ENCODE data around the gene CHAF1A. TPM values are rescaled to one million over a fixed set of nuclear protein-coding genes. Genes with fewer than 3 reads are reported as not detected.

CHAF1A gene
- total RNA-seq, 1 donor from 2014 or later, result 103 TPM

DNA sequence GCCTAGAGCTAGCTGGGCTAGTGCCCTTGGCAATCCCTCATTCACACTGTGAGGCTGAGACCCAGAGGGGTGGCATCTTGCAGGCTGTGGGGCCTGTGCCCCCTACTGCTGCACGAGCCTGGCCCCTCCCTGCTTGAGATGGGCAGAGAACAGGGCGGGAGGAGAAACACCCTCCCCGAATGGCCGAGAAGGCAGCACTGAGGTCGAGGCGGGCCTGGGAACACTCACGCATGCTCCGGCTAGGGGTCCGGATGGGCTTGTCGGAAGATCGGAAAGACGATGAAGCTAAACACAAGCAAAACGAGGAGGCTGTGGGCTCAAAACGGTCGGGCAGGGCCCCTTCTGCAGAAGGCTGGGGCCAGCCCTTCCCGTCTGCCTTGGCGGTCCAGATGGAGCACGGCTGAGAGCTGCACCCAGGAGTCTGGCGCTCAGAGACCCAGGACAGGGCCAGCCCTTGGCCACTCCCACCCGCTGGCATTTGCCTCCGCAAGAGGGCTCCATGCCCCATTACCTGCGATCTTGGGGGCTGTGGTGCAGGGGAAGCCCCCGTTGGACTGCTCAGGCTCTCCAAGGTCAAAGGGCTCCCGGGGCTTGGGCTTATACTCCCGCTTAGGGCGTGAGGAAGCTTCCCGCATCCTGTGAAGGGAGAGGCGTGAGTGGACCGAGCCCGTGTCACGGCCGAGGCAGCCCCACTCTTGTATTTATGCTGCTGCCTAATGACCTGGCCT, 40.2 kb upstream of the CHAF1A start:
- Mint-ChIP-seq H3K4me1 (no peaks in the 10 kb centered on the region), H3K4me3 (no peak overlapping the region), H3K27ac (no peak overlapping the region), H3K27me3 (no peaks in the 10 kb centered on the region), H3K36me3 (ENCODE audit: low read depth) (peaks cover 25% of the 10 kb centered on the region), H3K9me3 (no peaks in the 10 kb centered on the region)
- no peak for DNase-seq
- intact Hi-C loops (cut with micrococcal nuclease), result no loop called here

DNA sequence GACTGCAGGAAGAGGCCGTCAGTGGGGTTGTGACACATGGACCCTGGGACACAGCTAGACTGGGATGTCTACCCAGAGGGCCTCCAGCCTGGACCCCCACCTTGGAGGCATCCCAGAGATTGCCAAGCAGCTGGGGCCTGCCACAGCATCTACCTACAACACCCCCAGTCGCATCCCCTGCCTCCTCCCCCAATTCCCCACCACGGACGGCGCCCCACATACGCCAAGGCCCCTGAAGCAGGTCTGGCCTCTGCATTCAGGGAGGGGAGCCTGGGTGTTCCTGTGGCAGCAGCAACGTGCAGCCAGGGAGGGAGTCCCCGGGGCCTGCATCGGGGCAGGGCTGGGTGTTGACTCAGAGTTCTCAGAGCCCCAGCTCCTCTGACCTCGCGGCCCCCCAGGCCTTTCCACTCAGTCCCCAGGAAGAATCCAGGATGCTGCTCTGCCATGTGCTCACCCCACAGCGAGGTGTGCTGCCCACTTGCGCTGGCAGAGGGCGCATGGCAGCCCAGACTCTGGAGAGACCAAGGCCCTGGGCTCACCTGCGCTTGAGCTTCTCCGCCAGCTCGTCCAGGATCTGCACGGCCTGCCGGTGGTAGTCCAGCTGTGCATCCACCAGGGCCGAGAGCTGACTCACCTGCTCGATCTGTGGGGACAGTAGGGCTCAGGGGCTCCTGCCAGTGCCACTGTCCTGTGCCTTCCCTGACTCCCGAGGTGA, 39.5 kb upstream of the CHAF1A start:
- no peaks in the 10 kb centered on the region for H3K9me3 Mint-ChIP-seq
- no peak for DNase-seq
- H3K27ac Mint-ChIP-seq, result no peak overlapping the region
- H3K27me3 Mint-ChIP-seq, result no peaks in the 10 kb centered on the region
- no peak overlapping the region for H3K4me3 Mint-ChIP-seq
- peaks cover 5% of the 10 kb centered on the region for H3K4me1 Mint-ChIP-seq
- intact Hi-C loops (cut with micrococcal nuclease), result no loop called here
- peaks cover 25% of the 10 kb centered on the region for H3K36me3 Mint-ChIP-seq (ENCODE audit: low read depth)

DNA sequence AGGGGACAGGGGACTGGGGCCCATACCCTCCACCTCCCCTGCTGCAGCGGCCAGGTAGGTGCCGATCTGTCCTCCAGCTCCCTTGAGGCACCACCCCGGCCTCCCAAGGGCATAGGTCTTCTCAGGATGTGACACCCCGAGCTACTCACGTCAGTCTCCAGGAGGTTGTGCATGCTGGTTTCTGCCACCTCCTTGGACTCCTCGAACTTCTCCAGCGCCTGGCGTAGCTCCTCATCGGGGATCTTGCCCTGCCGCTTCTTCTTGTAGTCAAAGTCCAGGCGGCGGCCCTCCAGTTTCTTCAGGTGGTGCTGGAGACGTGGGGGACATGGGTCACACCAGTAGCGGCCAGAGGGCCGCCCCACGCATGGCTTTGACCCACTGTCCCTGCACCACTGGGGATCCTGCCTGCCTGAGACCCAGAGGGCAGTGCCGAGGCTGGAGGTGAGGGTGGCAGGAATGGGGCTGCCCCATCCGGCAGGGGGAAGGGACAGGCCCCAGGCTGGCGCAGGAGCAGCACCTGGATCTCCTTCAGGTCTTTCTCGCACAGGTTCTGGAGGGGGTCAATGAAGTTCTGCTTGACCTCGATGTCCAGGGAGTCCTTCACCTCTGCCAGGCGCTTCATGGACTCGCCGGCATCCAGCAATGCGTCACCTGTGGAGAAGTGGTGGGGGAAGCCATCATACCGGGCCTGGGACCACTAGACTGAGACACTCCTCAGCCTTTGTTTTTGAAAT, 38.7 kb upstream of the CHAF1A start:
- peaks cover 28% of the 10 kb centered on the region for H3K36me3 Mint-ChIP-seq (ENCODE audit: low read depth)
- H3K4me3 Mint-ChIP-seq, result no peak overlapping the region
- H3K27ac Mint-ChIP-seq, result no peak overlapping the region
- H3K27me3 Mint-ChIP-seq, result no peaks in the 10 kb centered on the region
- H3K4me1 Mint-ChIP-seq, result peaks cover 10% of the 10 kb centered on the region
- no peak for DNase-seq
- intact Hi-C loops (cut with micrococcal nuclease), result no loop called here
- no peaks in the 10 kb centered on the region for H3K9me3 Mint-ChIP-seq

DNA sequence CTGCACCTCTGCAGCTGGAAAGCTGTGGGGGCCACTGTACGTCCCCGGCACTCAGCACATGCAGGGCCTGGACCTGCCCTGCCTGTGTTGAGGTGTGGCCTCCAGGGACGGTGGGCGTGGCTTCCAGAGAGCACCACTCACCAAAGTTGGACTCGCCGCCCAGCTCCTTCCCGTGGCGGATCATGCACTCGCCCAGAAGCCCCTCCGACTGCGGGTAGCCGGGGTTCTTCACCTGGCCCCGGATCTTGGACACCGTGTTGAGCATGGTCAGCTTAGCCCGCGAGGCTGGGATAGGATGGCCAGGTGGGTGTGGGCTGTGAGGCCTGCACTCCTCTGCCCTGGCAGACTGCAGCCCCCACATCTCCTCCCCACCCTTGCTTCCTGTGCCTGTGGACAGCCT, 37.1 kb upstream of the CHAF1A start:
- no peak overlapping the region for H3K4me3 Mint-ChIP-seq
- no peaks in the 10 kb centered on the region for H3K9me3 Mint-ChIP-seq
- no peaks in the 10 kb centered on the region for H3K27me3 Mint-ChIP-seq
- no peak overlapping the region for H3K27ac Mint-ChIP-seq
- H3K4me1 Mint-ChIP-seq, result peaks cover 20% of the 10 kb centered on the region
- peaks cover 23% of the 10 kb centered on the region for H3K36me3 Mint-ChIP-seq (ENCODE audit: low read depth)
- intact Hi-C loops (cut with micrococcal nuclease), result no loop called here
- DNase-seq, result no peak

DNA sequence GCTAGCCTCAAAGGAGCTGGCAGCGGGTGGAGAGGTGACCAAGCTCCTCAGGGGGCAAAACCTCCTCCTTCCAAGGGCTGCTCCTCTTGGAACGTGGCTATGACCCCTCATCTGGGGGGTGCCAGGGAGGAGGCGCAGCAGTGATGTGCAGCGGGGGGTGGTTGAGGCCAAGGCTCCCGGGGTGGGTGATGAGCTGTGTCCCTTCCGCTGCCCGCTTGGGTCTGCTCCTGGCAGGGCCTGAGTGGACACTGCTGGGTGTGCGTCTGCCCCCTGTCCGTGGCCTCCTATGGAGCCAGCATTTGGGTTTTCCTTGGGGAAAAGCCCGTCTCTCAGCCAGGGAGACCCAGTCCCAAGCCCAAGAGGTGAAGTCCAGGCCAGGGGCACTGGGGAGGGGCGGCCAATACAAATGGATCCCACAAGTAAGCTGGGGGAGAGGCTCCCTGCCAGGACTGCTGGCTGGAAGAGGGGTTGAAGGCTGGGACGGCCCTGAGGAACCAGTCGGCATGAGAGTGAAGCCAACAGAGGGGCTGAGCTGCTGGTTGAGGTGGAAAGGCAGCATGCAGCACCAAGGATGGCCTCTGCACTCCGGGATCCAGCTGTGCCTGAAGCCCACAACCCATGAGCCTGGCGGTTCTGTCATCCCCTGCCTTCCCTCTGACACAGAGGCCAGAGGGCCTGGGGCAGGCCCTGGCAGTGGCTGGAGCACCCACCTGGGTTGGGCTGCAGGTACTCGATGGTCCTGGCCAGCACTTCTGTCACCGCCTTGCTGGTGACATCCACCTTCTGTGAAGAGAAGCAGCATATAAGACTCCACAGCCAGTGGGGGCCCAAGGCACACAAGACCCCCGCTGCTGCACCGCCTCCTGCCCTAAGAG, 36.4 kb upstream of the CHAF1A start:
- DNase-seq, result no peak
- Mint-ChIP-seq H3K9me3 (no peaks in the 10 kb centered on the region), H3K27ac (no peak overlapping the region), H3K27me3 (no peaks in the 10 kb centered on the region), H3K4me1 (peaks cover 27% of the 10 kb centered on the region), H3K4me3 (no peak overlapping the region), H3K36me3 (ENCODE audit: low read depth) (peaks cover 23% of the 10 kb centered on the region)
- intact Hi-C loops (cut with micrococcal nuclease), result no loop called here

DNA sequence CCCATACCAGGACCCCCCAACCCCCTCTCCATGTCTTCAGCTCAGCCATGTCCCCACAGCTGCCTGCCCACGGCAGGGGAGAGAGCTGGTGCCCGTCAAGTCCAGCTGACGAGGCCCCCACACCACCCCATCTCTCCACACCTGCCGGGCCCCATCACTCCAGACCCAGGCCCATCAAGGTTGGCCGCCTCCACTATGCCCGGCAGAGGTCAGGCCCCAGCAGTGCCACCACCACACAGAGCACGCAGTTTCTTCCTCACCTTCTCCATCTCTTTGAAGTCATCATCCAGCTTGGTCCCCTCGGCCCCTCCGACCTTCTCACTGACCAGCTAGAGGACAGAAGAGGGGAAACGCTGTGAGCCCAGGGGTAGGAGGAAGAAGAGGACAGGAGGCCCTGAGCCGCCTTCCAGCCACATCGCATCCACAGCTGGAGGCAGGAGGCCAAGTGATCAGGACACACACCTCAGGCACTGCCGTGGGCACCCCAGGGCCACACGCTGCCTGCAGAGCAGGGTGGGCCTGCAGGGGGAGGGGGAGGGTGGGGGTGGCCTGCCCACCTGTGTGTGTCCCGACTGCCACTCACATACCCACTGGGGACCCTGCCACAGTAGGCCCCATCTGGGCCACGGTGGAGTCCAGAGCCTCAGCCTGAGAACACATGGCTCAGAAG, 35.6 kb upstream of the CHAF1A start:
- H3K4me3 Mint-ChIP-seq, result no peak overlapping the region
- no peaks in the 10 kb centered on the region for H3K27me3 Mint-ChIP-seq
- H3K9me3 Mint-ChIP-seq, result no peaks in the 10 kb centered on the region
- no peak for DNase-seq
- H3K27ac Mint-ChIP-seq, result peak overlapping the region; percentile 32
- intact Hi-C loops (cut with micrococcal nuclease), result no loop called here
- peaks cover 23% of the 10 kb centered on the region for H3K36me3 Mint-ChIP-seq (ENCODE audit: low read depth)
- H3K4me1 Mint-ChIP-seq, result peaks cover 27% of the 10 kb centered on the region

DNA sequence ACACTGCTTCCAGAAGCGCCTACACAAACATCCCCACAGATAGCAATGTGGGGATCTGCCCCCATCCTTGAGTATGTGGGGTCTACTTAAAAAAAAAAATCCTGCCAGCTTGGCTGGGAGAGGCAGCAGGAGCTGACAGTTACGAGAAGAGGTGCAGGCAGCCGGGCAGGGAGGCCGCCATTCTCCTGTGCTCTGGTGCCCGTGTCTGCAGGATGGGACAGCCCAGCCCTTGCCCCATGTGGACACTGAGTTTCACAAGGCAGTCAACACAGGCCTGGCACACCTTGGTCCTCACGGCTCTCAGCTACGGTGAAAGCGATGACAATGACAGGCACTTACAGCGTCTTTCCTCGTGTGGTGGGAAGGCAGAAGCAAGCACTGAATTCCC, 35.1 kb upstream of the CHAF1A start:
- intact Hi-C loops (cut with micrococcal nuclease), result no loop called here
- Mint-ChIP-seq H3K27ac (peak overlapping the region; percentile 35), H3K4me1 (peaks cover 27% of the 10 kb centered on the region)

DNA sequence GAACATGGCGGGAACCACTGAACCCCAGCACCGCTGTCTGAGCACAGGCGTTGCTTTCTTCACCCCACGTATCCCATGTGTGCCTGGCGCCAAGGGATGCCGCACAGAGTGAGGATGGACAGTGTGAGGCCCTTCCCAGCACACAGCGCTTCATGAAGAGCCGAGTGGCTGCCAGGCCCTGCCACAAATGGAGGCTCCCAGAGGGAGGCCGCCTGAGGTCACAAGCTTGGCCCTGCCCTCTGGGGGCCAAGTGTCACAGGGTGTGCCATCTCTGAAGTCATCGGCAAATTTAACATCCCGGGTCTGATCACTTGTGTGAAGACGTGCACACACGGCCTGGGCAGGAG, 34.7 kb upstream of the CHAF1A start:
- H3K27me3 Mint-ChIP-seq, result no peaks in the 10 kb centered on the region
- DNase-seq, result no peak
- peak overlapping the region; percentile 35 for H3K27ac Mint-ChIP-seq
- intact Hi-C loops (cut with micrococcal nuclease), result no loop called here
- H3K4me1 Mint-ChIP-seq, result peaks cover 29% of the 10 kb centered on the region
- peak overlapping the region; percentile 26 for H3K4me3 Mint-ChIP-seq
- H3K36me3 Mint-ChIP-seq (ENCODE audit: low read depth), result peaks cover 17% of the 10 kb centered on the region
- H3K9me3 Mint-ChIP-seq, result no peaks in the 10 kb centered on the region

More for the DNA sequence above, 35.1 kb upstream of the CHAF1A start:
- H3K27me3 Mint-ChIP-seq, result no peaks in the 10 kb centered on the region
- DNase-seq, result no peak
- peaks cover 20% of the 10 kb centered on the region for H3K36me3 Mint-ChIP-seq (ENCODE audit: low read depth)
- H3K4me3 Mint-ChIP-seq, result no peak overlapping the region
- H3K9me3 Mint-ChIP-seq, result no peaks in the 10 kb centered on the region

DNA sequence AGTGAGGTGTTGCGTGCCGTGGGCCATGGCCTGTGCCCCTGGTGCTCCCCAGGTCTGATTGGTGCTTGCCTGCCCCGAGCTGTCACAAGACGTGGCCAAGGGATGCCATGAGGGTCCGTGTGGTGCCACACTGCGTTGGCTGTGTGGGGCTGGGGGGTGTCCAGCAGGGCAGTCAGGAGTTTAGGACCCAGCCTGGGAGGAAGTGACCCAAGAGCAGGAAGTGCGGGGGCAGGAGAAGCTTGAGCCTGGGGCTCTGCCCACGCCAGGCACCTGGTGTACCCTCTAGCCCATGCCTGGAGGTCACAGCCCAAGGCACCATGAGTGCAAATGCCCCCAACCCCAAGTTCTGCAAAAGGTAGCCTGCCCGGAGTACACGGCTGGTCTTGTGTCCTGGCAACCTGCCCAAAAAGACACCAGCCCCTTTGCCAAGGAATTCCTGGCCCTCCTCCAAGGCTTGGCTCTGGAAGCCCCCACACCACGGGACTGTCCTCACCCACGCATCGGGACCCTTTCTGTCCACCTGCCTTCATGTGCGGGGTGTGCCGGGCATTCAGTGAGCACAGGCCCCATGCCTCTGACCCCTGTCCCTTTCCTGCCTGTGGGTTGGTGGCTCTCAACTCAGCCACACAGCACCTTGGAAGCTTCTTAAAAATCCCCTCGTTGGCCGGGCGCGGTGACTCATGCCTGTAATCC, 34.2 kb upstream of the CHAF1A start:
- H3K4me1 Mint-ChIP-seq, result peaks cover 29% of the 10 kb centered on the region
- no peaks in the 10 kb centered on the region for H3K27me3 Mint-ChIP-seq
- no peak for DNase-seq
- H3K4me3 Mint-ChIP-seq, result peak overlapping the region; percentile 87
- H3K27ac Mint-ChIP-seq, result peak overlapping the region; percentile 96
- intact Hi-C loops (cut with micrococcal nuclease), result no loop called here
- peaks cover 17% of the 10 kb centered on the region for H3K36me3 Mint-ChIP-seq (ENCODE audit: low read depth)
- no peaks in the 10 kb centered on the region for H3K9me3 Mint-ChIP-seq

DNA sequence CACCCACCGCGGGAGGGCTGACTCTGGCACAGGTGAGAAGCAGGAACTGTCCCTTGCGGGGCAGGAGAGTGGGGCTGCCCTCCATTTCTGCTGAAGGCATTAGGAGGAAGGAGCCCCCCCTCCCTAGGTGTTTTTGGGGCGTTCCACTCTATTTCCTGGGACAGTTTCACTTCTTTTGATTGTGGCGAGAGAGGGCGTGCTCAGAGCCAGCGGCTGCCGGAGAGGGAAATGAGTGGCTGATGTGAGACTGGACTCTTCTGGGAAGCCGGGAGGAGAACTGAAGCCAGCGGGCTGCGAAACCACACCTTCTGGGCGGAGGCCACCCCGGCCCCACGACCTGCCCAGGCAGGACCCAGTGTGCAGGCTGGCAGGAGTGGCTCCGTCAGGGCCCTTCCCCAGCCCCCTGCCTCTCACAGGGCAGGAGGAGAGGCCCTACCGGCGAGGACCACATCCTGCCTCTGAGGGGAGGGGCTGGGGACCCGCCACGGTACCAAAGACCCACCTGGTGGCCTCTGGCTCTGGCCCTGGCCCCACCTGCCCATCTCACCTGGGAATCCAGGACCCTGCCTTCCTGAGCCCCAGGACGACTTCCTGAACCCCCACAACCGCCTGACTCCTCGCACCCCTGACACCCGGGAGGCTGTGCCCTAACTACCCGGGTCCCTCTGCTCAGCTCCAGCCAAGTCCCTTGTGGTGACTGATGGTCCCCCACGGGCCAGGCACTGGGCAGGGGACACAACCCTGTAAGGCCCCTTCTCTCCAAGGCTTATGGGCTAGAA, 33.1 kb upstream of the CHAF1A start:
- H3K4me1 Mint-ChIP-seq, result peaks cover 35% of the 10 kb centered on the region

DNA sequence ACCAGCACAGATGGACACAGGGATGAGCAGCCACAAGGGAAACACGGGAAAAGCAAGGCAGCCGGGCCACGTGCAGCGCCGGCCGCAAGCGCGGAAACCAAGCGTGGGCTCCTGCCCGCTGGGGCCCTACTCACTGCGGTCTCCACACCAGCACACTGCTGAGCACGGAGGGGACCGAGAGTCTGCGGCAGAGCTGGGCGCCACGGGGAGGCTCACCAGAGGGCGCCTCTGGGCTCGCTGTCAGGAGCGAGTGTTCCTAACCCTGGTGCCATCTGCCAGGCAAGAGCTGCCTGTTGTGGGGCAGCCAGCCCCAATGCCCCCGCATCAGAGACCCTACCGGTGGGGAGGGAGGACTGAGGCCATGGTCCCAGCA, 32.6 kb upstream of the CHAF1A start:
- peak; percentile 91 for DNase-seq
- Mint-ChIP-seq H3K27ac (peak overlapping the region; percentile 96), H3K36me3 (ENCODE audit: low read depth) (peaks cover 13% of the 10 kb centered on the region), H3K4me1 (peaks cover 35% of the 10 kb centered on the region), H3K4me3 (peak overlapping the region; percentile 87), H3K9me3 (no peaks in the 10 kb centered on the region), H3K27me3 (no peaks in the 10 kb centered on the region)
- intact Hi-C loops (cut with micrococcal nuclease), result loop anchor here (1.0 kb wide), 2 partner anchors 9 to 30 kb away; partner anchors contain the start of gene SH3GL1

More for the DNA sequence above, 33.1 kb upstream of the CHAF1A start:
- DNase-seq, result peak; percentile 96
- intact Hi-C loops (cut with micrococcal nuclease), result loop anchor here (1.0 kb wide), 2 partner anchors 10 to 31 kb away; partner anchors contain the start of gene SH3GL1
- H3K9me3 Mint-ChIP-seq, result no peaks in the 10 kb centered on the region
- peak overlapping the region; percentile 87 for H3K4me3 Mint-ChIP-seq
- no peaks in the 10 kb centered on the region for H3K27me3 Mint-ChIP-seq
- peaks cover 13% of the 10 kb centered on the region for H3K36me3 Mint-ChIP-seq (ENCODE audit: low read depth)
- peak overlapping the region; percentile 96 for H3K27ac Mint-ChIP-seq

DNA sequence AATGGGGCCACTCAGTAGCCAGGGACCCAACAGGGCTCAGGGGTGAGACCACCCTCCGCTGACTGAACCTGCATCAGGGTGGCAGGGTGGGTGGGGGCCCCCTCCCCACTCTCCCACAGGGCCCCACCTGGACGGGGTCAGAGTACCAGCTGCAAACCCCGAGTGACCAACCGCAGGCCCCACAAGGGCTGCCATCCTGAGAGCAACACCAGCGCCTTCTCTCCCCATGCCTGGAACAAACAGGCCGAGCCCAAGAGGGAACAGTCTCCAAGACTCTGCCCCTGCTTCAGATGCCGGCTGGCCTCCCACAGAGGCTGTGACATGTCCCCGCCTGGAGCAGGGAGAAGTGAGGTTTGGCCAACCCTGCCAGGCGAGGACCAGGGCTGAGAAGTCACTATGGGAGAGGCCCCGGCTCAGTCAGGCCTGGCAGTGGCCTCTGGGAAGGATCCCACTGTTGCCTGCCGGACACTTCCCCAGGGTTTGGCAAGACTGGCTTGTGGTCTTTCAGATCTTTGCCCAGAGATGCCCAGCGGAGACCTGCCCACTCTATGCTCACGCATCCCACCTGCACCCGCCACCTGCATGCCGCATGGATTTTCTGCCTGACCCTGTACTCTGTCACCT, 31.9 kb upstream of the CHAF1A start:
- peak; percentile 66 for DNase-seq
- Mint-ChIP-seq H3K4me1 (peaks cover 37% of the 10 kb centered on the region), H3K36me3 (ENCODE audit: low read depth) (peaks cover 13% of the 10 kb centered on the region), H3K4me3 (peak overlapping the region; percentile 87), H3K27ac (peak overlapping the region; percentile 74), H3K9me3 (no peaks in the 10 kb centered on the region), H3K27me3 (no peaks in the 10 kb centered on the region)
- intact Hi-C loops (cut with micrococcal nuclease), result no loop called here

Measured in activated CD4-positive, alpha-beta T cell treated with anti-CD3 and anti-CD28 coated beads, Interleukin-2, amount 10 ng/mL, durations not matched to agents 24 days and 14 days (primary cell).